Activated T-helper 2 cell treated with anti-CD3 and anti-CD28 coated beads, Interferon-gamma antibody, Interleukin-2, Interleukin-4, amounts not matched to agents 10 μg/mL and 5 μg/mL and 100 μg/mL, durations not matched to agents 14 hours and 24 hours and 36 hours (primary cell): ENCODE results near the gene PKNOX1. TPM values are rescaled to one million over a fixed set of nuclear protein-coding genes. Genes with fewer than 3 reads are reported as not detected.
"Not testable (repeated sequence)": the region's sequence is repeated elsewhere in the genome, so short reads cannot be mapped to it uniquely, and the experiment has no call there.

Source experiments
- DNase-seq: peaks from one replicate; pipeline ENCODE4 v3.0.0; 2021; ENCODE audit warnings: low spot score
- H3K27ac Mint-ChIP-seq: one replicate; pipeline ENCODE4 v1.8.0; 2021; ENCODE audit warnings: mixed read lengths
- H3K27me3 Mint-ChIP-seq: one replicate; pipeline ENCODE4 v1.8.0; 2021; ENCODE audit warnings: low read depth, mixed read lengths
- H3K36me3 Mint-ChIP-seq: one replicate; pipeline ENCODE4 v1.8.0; 2021; ENCODE audit warnings: low read depth, mixed read lengths
- H3K4me1 Mint-ChIP-seq: one replicate; pipeline ENCODE4 v1.8.0; 2021; ENCODE audit warnings: low read depth, mixed read lengths
- H3K4me3 Mint-ChIP-seq: one replicate; pipeline ENCODE4 v1.8.0; 2021; ENCODE audit warnings: low read depth, mild to moderate bottlenecking, moderate library complexity, mixed read lengths
- H3K9me3 Mint-ChIP-seq: one replicate; pipeline ENCODE4 v1.8.0; 2021; ENCODE audit warnings: mixed read lengths
- intact Hi-C: fragments of 100-400 bp; cut with micrococcal nuclease; formaldehyde crosslinking; loops from one replicate; pipeline ENCODE4 v1.15.1; 2023
- total RNA-seq: library from RNA; stranded (reverse); gene quantifications from 2 replicates; pipeline ENCODE4 v1.2.3, GENCODE V29; 2022

PKNOX1 gene
- total RNA-seq, 1 donor from 2014 or later: 25.6 TPM

- H3K27ac Mint-ChIP-seq, intact Hi-C loops, DNase-seq, H3K4me1 Mint-ChIP-seq, H3K36me3 Mint-ChIP-seq, H3K9me3 Mint-ChIP-seq, H3K4me3 Mint-ChIP-seq, H3K27me3 Mint-ChIP-seq: not testable (repeated sequence)
These were observed 67.8 kb downstream of the PKNOX1 start for GRCh38 chr21:43042169-43042568.

- DNase-seq, H3K27ac Mint-ChIP-seq, H3K27me3 Mint-ChIP-seq, H3K9me3 Mint-ChIP-seq, intact Hi-C loops, H3K4me3 Mint-ChIP-seq, H3K36me3 Mint-ChIP-seq, H3K4me1 Mint-ChIP-seq: not testable (repeated sequence)
These were observed 68.9 kb downstream of the PKNOX1 start for GRCh38 chr21:43043291-43043690.

- intact Hi-C loops: not testable (repeated sequence)
These were observed 70.2 kb downstream of the PKNOX1 start for GRCh38 chr21:43044547-43044946.

GRCh38 chr21:43045165-43045875, 71.0 kb downstream of the PKNOX1 start:
- H3K36me3 Mint-ChIP-seq, DNase-seq, H3K9me3 Mint-ChIP-seq, H3K4me1 Mint-ChIP-seq, H3K4me3 Mint-ChIP-seq, intact Hi-C loops, H3K27me3 Mint-ChIP-seq: not testable (repeated sequence)
- H3K27ac Mint-ChIP-seq: peak overlapping the region; percentile 72

More at GRCh38 chr21:43044547-43044946, 70.2 kb downstream of the PKNOX1 start:
- H3K36me3 Mint-ChIP-seq, H3K27ac Mint-ChIP-seq, DNase-seq, H3K9me3 Mint-ChIP-seq, H3K4me1 Mint-ChIP-seq, H3K27me3 Mint-ChIP-seq, H3K4me3 Mint-ChIP-seq: not testable (repeated sequence)

- H3K4me1 Mint-ChIP-seq, H3K27ac Mint-ChIP-seq, DNase-seq, H3K27me3 Mint-ChIP-seq, intact Hi-C loops, H3K4me3 Mint-ChIP-seq, H3K9me3 Mint-ChIP-seq, H3K36me3 Mint-ChIP-seq: not testable (repeated sequence)
These were observed 71.8 kb downstream of the PKNOX1 start for GRCh38 chr21:43045876-43046821.

GRCh38 chr21:43053112-43053511, 78.8 kb downstream of the PKNOX1 start:
- H3K9me3 Mint-ChIP-seq, intact Hi-C loops, H3K36me3 Mint-ChIP-seq, DNase-seq, H3K27me3 Mint-ChIP-seq, H3K27ac Mint-ChIP-seq, H3K4me1 Mint-ChIP-seq, H3K4me3 Mint-ChIP-seq: not testable (repeated sequence)

- H3K4me1 Mint-ChIP-seq, DNase-seq, H3K9me3 Mint-ChIP-seq, intact Hi-C loops, H3K27ac Mint-ChIP-seq, H3K4me3 Mint-ChIP-seq, H3K27me3 Mint-ChIP-seq, H3K36me3 Mint-ChIP-seq: not testable (repeated sequence)
These were observed 88.7 kb downstream of the PKNOX1 start for GRCh38 chr21:43062955-43063664.

GRCh38 chr21:43064265-43064917, 90.0 kb downstream of the PKNOX1 start:
- intact Hi-C loops, H3K4me3 Mint-ChIP-seq, H3K4me1 Mint-ChIP-seq, H3K36me3 Mint-ChIP-seq, H3K27ac Mint-ChIP-seq, H3K27me3 Mint-ChIP-seq, DNase-seq, H3K9me3 Mint-ChIP-seq: not testable (repeated sequence)

GRCh38 chr21:43065991-43066390, 91.6 kb downstream of the PKNOX1 start:
- H3K36me3 Mint-ChIP-seq, H3K4me1 Mint-ChIP-seq, H3K27ac Mint-ChIP-seq, H3K9me3 Mint-ChIP-seq, H3K4me3 Mint-ChIP-seq, DNase-seq, intact Hi-C loops, H3K27me3 Mint-ChIP-seq: not testable (repeated sequence)

GRCh38 chr21:43066690-43067089, 92.3 kb downstream of the PKNOX1 start:
- H3K9me3 Mint-ChIP-seq, H3K4me1 Mint-ChIP-seq, H3K4me3 Mint-ChIP-seq, H3K27me3 Mint-ChIP-seq, H3K27ac Mint-ChIP-seq, H3K36me3 Mint-ChIP-seq, DNase-seq, intact Hi-C loops: not testable (repeated sequence)

GRCh38 chr21:43068065-43068464, 93.7 kb downstream of the PKNOX1 start:
- not testable (repeated sequence) for H3K9me3 Mint-ChIP-seq

GRCh38 chr21:43069682-43070081, 95.3 kb downstream of the PKNOX1 start:
- H3K27ac Mint-ChIP-seq, DNase-seq, H3K9me3 Mint-ChIP-seq, H3K4me1 Mint-ChIP-seq, intact Hi-C loops, H3K27me3 Mint-ChIP-seq, H3K36me3 Mint-ChIP-seq, H3K4me3 Mint-ChIP-seq: not testable (repeated sequence)

More at GRCh38 chr21:43068065-43068464, 93.7 kb downstream of the PKNOX1 start:
- H3K27me3 Mint-ChIP-seq, H3K4me3 Mint-ChIP-seq, H3K27ac Mint-ChIP-seq, H3K4me1 Mint-ChIP-seq, intact Hi-C loops, DNase-seq, H3K36me3 Mint-ChIP-seq: not testable (repeated sequence)
